Uterus (tissue), 2 donors: ENCODE measurements around the gene C2CD3.

Source experiments
- POLR2A ChIP-seq, 2 donors: fragments of 450-650 bp; IDR thresholded peaks; one replicate each; pipeline ENCODE4 v1.6.1; 2016; ENCODE audit warnings: antibody characterized with exemption in 2 of 2, mild to moderate bottlenecking in 1 of 2, moderate library complexity in 1 of 2
- TF ChIP-seq, protein P1 (sequence below), 4 experiments: fragments of 200-600 bp in 2 of 4; fragments of 450-650 bp in 2 of 4; sonication (generic) in 2 of 4; IDR thresholded peaks; one replicate each; pipeline ENCODE4 v1.5.1; 2016 to 2019; ENCODE audit warnings: antibody characterized with exemption in 4 of 4, mild to moderate bottlenecking in 2 of 4, moderate library complexity in 1 of 4

DNA sequence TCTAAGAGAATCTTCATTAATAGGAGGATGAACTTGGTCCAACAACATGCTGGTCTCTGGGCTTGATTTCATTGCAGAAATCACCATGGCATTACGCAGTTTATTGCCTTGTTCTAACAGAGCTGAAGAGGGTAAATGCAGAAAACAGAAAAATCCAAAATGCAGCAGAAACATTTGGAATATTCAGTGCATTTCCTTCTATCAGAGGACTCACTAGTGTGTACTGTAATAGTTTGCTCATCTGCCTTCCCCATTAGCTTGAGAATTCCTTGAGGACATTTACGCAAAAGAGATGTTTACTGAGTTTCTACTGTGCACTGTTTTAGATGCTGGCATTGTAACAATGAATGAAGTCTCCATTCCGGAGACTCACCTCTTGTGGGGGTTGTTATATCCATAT, 37.4 kb downstream of the C2CD3 start:
- TF ChIP-seq, protein P1, sequence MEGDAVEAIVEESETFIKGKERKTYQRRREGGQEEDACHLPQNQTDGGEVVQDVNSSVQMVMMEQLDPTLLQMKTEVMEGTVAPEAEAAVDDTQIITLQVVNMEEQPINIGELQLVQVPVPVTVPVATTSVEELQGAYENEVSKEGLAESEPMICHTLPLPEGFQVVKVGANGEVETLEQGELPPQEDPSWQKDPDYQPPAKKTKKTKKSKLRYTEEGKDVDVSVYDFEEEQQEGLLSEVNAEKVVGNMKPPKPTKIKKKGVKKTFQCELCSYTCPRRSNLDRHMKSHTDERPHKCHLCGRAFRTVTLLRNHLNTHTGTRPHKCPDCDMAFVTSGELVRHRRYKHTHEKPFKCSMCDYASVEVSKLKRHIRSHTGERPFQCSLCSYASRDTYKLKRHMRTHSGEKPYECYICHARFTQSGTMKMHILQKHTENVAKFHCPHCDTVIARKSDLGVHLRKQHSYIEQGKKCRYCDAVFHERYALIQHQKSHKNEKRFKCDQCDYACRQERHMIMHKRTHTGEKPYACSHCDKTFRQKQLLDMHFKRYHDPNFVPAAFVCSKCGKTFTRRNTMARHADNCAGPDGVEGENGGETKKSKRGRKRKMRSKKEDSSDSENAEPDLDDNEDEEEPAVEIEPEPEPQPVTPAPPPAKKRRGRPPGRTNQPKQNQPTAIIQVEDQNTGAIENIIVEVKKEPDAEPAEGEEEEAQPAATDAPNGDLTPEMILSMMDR (IDR thresholded peaks at IDR 0.05) = no peak
- TF ChIP-seq POLR2A (IDR thresholded peaks at IDR 0.05) = no peak
